ENCODE measurements around the gene CST6. TPM values are rescaled to one million over a fixed set of nuclear protein-coding genes. Genes with fewer than 3 reads are reported as not detected.
"Not testable (repeated sequence)": the region's sequence is repeated elsewhere in the genome, so short reads cannot be mapped to it uniquely, and the experiment has no call there.

The CST6 gene
- total RNA-seq, 1 donor from 2014 or later, result not detected

GRCh38 chr11:66007201-66007634, 4.6 kb upstream of the CST6 start:
- H3K4me3 Mint-ChIP-seq, result no peak overlapping the region
- H3K4me3 ChIP-seq, result no peak overlapping the region
- H3K9me3 ChIP-seq (ENCODE audit: low read depth), result no peaks in the 10 kb centered on the region
- peaks cover 13% of the 10 kb centered on the region for H3K4me1 ChIP-seq
- peaks cover 26% of the 10 kb centered on the region for H3K27me3 ChIP-seq
- H3F3A ChIP-seq (ENCODE audit: low read depth), result peaks cover 26% of the 10 kb centered on the region
- H3K36me3 Mint-ChIP-seq, result peaks cover 12% of the 10 kb centered on the region
- DNase-seq (ENCODE audit: low spot score), result peak; percentile 30
- no peak overlapping the region for H3K27ac ChIP-seq
- TF ChIP-seq EZH2phosphoT487 (IDR thresholded peaks at IDR 0.05), result no peak
- no peak for TF ChIP-seq EZH2 (IDR thresholded peaks at IDR 0.05)
- TF ChIP-seq CTCF (IDR thresholded peaks at IDR 0.05), result no peak
- no peaks in the 10 kb centered on the region for H3K9me3 Mint-ChIP-seq
- H3K4me1 Mint-ChIP-seq, result peaks cover 15% of the 10 kb centered on the region
- no peak overlapping the region for H3K27ac Mint-ChIP-seq
- H3K4me2 ChIP-seq, result peak overlapping the region; percentile 4
- no peaks in the 10 kb centered on the region for H3K36me3 ChIP-seq
- peaks cover 16% of the 10 kb centered on the region for H3K79me2 ChIP-seq (ENCODE audit: low read depth)
- H3K9ac ChIP-seq, result no peak overlapping the region
- H4K20me1 ChIP-seq (ENCODE audit: low read depth), result peaks cover 6% of the 10 kb centered on the region
- H3K27me3 Mint-ChIP-seq (ENCODE audit: insufficient read depth, low read depth), result peaks cover 15% of the 10 kb centered on the region
- no peak overlapping the region for H2AFZ ChIP-seq (replicated peaks)

- peaks cover 19% of the 10 kb centered on the region for H3F3A ChIP-seq (ENCODE audit: low read depth)
- no peak overlapping the region for H3K4me2 ChIP-seq
- H3K9ac ChIP-seq, result no peak overlapping the region
- peaks cover 12% of the 10 kb centered on the region for H3K4me1 ChIP-seq
- no peak overlapping the region for H3K27ac Mint-ChIP-seq
- H3K9me3 ChIP-seq (ENCODE audit: low read depth), result no peaks in the 10 kb centered on the region
- H3K36me3 ChIP-seq, result no peaks in the 10 kb centered on the region
- H3K27me3 Mint-ChIP-seq (ENCODE audit: insufficient read depth, low read depth), result peaks cover 12% of the 10 kb centered on the region
- H2AFZ ChIP-seq (replicated peaks), result no peak overlapping the region
- H3K9me3 Mint-ChIP-seq, result no peaks in the 10 kb centered on the region
- peaks cover 10% of the 10 kb centered on the region for H3K79me2 ChIP-seq (ENCODE audit: low read depth)
- peaks cover 13% of the 10 kb centered on the region for H3K4me1 Mint-ChIP-seq
- DNase-seq (ENCODE audit: low spot score), result no peak
- TF ChIP-seq EZH2phosphoT487 (IDR thresholded peaks at IDR 0.05), result no peak
- TF ChIP-seq CTCF (IDR thresholded peaks at IDR 0.05), result no peak
- TF ChIP-seq EZH2 (IDR thresholded peaks at IDR 0.05), result no peak
- H3K4me3 Mint-ChIP-seq, result peak overlapping the region; percentile 17
- H3K27me3 ChIP-seq, result peaks cover 35% of the 10 kb centered on the region
- no peak overlapping the region for H3K27ac ChIP-seq
- H4K20me1 ChIP-seq (ENCODE audit: low read depth), result peaks cover 5% of the 10 kb centered on the region
- no peak overlapping the region for H3K4me3 ChIP-seq
- H3K36me3 Mint-ChIP-seq, result peaks cover 12% of the 10 kb centered on the region
Measured at GRCh38 chr11:66008095-66008467, 3.7 kb upstream of the CST6 start.

GRCh38 chr11:66008468-66009101, 3.2 kb upstream of the CST6 start:
- no peak for TF ChIP-seq EZH2phosphoT487 (IDR thresholded peaks at IDR 0.05)
- TF ChIP-seq CTCF (IDR thresholded peaks at IDR 0.05), result no peak
- TF ChIP-seq EZH2 (IDR thresholded peaks at IDR 0.05), result no peak
- Histone ChIP-seq H3K79me2 (ENCODE audit: low read depth) (peaks cover 5% of the 10 kb centered on the region), H3K36me3 (no peaks in the 10 kb centered on the region), H4K20me1 (ENCODE audit: low read depth) (peaks cover under 1% of the 10 kb centered on the region), H3K4me3 (no peak overlapping the region), H3K9ac (no peak overlapping the region), H3K4me1 (peaks cover 8% of the 10 kb centered on the region), H3K27me3 (peaks cover 36% of the 10 kb centered on the region), H3K27ac (no peak overlapping the region), H3K4me2 (no peak overlapping the region), H3F3A (ENCODE audit: low read depth) (peaks cover 19% of the 10 kb centered on the region), H3K9me3 (ENCODE audit: low read depth) (no peaks in the 10 kb centered on the region), H2AFZ (replicated peaks) (no peak overlapping the region)
- Mint-ChIP-seq H3K9me3 (no peaks in the 10 kb centered on the region), H3K4me1 (peaks cover 8% of the 10 kb centered on the region), H3K27ac (no peak overlapping the region), H3K36me3 (peaks cover 12% of the 10 kb centered on the region), H3K4me3 (no peak overlapping the region), H3K27me3 (ENCODE audit: insufficient read depth, low read depth) (peaks cover 14% of the 10 kb centered on the region)
- DNase-seq (ENCODE audit: low spot score), result no peak

GRCh38 chr11:66010036-66010435, 1.8 kb upstream of the CST6 start:
- H3K4me3 Mint-ChIP-seq; H3K36me3 Mint-ChIP-seq; H3K27ac ChIP-seq; H3K79me2 ChIP-seq (ENCODE audit: low read depth); H3K9me3 Mint-ChIP-seq; DNase-seq (ENCODE audit: low spot score); H3K4me1 ChIP-seq; H3K4me1 Mint-ChIP-seq; H3K4me2 ChIP-seq; H3K9me3 ChIP-seq (ENCODE audit: low read depth); H3K9ac ChIP-seq; H2AFZ ChIP-seq (replicated peaks); H3K4me3 ChIP-seq; H3K36me3 ChIP-seq; H4K20me1 ChIP-seq (ENCODE audit: low read depth): not testable (repeated sequence)
- peaks cover 16% of the 10 kb centered on the region for H3F3A ChIP-seq (ENCODE audit: low read depth)
- Mint-ChIP-seq H3K27me3 (ENCODE audit: insufficient read depth, low read depth) (peaks cover 18% of the 10 kb centered on the region), H3K27ac (peak overlapping the region; percentile 16)
- peaks cover 36% of the 10 kb centered on the region for H3K27me3 ChIP-seq

Measured in neural progenitor cell (in vitro differentiated cells).